Endothelial cell of umbilical vein (primary cell): ENCODE measurements around the gene ABCC10. TPM values are rescaled to one million over a fixed set of nuclear protein-coding genes. Genes with fewer than 3 reads are reported as not detected.
"Not testable (repeated sequence)": the region's sequence is repeated elsewhere in the genome, so short reads cannot be mapped to it uniquely, and the experiment has no call there.

Source experiments
- BruUV-seq: library from RNA; stranded (reverse); fragments of 400-500 nt; replicated peaks from 2 replicates; lab custom pipeline; 2021; lab: Mats Ljungman, UMichigan
- CTCF ChIA-PET: fragments of 300-600, 350-600 bp; sonication (Branson Sonifier 250); formaldehyde crosslinking; loops from one replicate; lab custom pipeline; 2021; ENCODE audit warnings: antibody characterized with exemption, inconsistent platforms; lab: Charles Lee
- POLR2A ChIA-PET: fragments of 300-600, 350-600 bp; sonication (Branson Sonifier 250); formaldehyde crosslinking; loops from one replicate; lab custom pipeline; 2021; ENCODE audit warnings: antibody characterized with exemption, inconsistent platforms; lab: Charles Lee
- DNase-seq: peaks from one replicate; pipeline ENCODE4 v3.0.0-alpha.2; 2011; ENCODE audit warnings: low read depth, low spot score
- FAIRE-seq: peaks from 2 replicates; lab custom pipeline; 2011; peaks lifted over from hg19 to GRCh38; lab: Jason Lieb, UNC
- H2AFZ ChIP-seq: 2 replicates; pipeline ENCODE4 v1.6.0; 2012; ENCODE audit warnings: low read depth, low read length, control low read depth, inconsistent platforms
- H3K27ac ChIP-seq: 2 replicates; pipeline ENCODE4 v1.5.1; 2011; ENCODE audit warnings: low read depth, mild to moderate bottlenecking, control low read depth, low read length, moderate library complexity; ENCODE audit not compliant: insufficient read depth
- H3K27me3 ChIP-seq, 2 experiments: 2 replicates each; pipeline versions ENCODE4 v1.6.0 to v1.6.1; 2011; ENCODE audit warnings: low read length in 2 of 2, mixed read lengths in 1 of 2; ENCODE audit not compliant: control insufficient read depth in 2 of 2, insufficient read depth in 2 of 2
- H3K36me3 ChIP-seq, 2 experiments: 2 replicates in 1 of 2; 3 replicates in 1 of 2; pipeline ENCODE4 v1.5.1; 2011; ENCODE audit warnings: low read length in 2 of 2, mild to moderate bottlenecking in 1 of 2, moderate library complexity in 1 of 2; ENCODE audit not compliant: control insufficient read depth in 2 of 2, insufficient read depth in 2 of 2; ENCODE audit errors: extremely low read depth in 1 of 2
- H3K4me1 ChIP-seq: 3 replicates; pipeline ENCODE4 v1.5.1; 2011; ENCODE audit warnings: mild to moderate bottlenecking, low read length; ENCODE audit not compliant: control insufficient read depth, insufficient read depth; ENCODE audit errors: extremely low read depth
- H3K4me2 ChIP-seq: 2 replicates; pipeline ENCODE4 v1.6.1; 2011; ENCODE audit warnings: low read length, control low read depth, mixed read lengths; ENCODE audit not compliant: insufficient read depth
- H3K4me3 ChIP-seq, 3 experiments: fragments of 200-600 bp in 1 of 3; sonication (generic), shearing (Covaris generic) in 1 of 3; replicated peaks in 1 of 3; 2 replicates each; pipeline ENCODE4 v1.5.1; 2011 to 2016; ENCODE audit warnings: control low read depth in 3 of 3, low read length in 3 of 3, mild to moderate bottlenecking in 2 of 3, inconsistent platforms in 1 of 3, low read depth in 1 of 3, moderate library complexity in 1 of 3; ENCODE audit not compliant: insufficient read depth in 1 of 3
- H3K79me2 ChIP-seq: 2 replicates; pipeline ENCODE4 v1.6.0; 2012; ENCODE audit warnings: low read length, inconsistent platforms; ENCODE audit not compliant: control insufficient read depth, insufficient read depth
- H3K9ac ChIP-seq: replicated peaks from 2 replicates; pipeline ENCODE3; 2011; ENCODE audit warnings: low read length, control low read depth; ENCODE audit not compliant: insufficient read depth; ENCODE audit errors: extremely low read depth
- H3K9me1 ChIP-seq: replicated peaks from 3 replicates; pipeline ENCODE4 v1.6.0; 2011; ENCODE audit warnings: mild to moderate bottlenecking, low read length; ENCODE audit not compliant: control insufficient read depth, insufficient read depth; ENCODE audit errors: extremely low read depth
- H3K9me3 ChIP-seq: replicated peaks from 2 replicates; pipeline ENCODE4 v1.5.1; 2012; ENCODE audit warnings: low read length, inconsistent platforms; ENCODE audit not compliant: control insufficient read depth, insufficient read depth
- H4K20me1 ChIP-seq: replicated peaks from 2 replicates; pipeline ENCODE3; 2011; ENCODE audit warnings: mild to moderate bottlenecking, low read length; ENCODE audit not compliant: control insufficient read depth, insufficient read depth; ENCODE audit errors: extremely low read depth
- CTCF ChIP-seq, 2 donors: IDR thresholded peaks; 1 replicate in 1 of 2; 2 replicates in 1 of 2; pipeline ENCODE4 v1.5.1; 2011; ENCODE audit warnings: low read length in 2 of 2, mild to moderate bottlenecking in 2 of 2, moderate library complexity in 2 of 2, control low read depth in 1 of 2, inconsistent platforms in 1 of 2, low read depth in 1 of 2; ENCODE audit not compliant: insufficient read depth in 1 of 2; ENCODE audit errors: extremely low read depth in 1 of 2
- EZH2 ChIP-seq: IDR thresholded peaks from 2 replicates; pipeline ENCODE4 v1.6.1; 2012; ENCODE audit warnings: borderline replicate concordance, low read depth, mild to moderate bottlenecking, moderate library complexity, low read length, inconsistent platforms; ENCODE audit not compliant: severe bottlenecking
- FOS ChIP-seq: IDR thresholded peaks from 2 replicates; pipeline ENCODE4 v1.6.1; 2011; ENCODE audit warnings: mild to moderate bottlenecking, low read length, moderate library complexity, borderline replicate concordance; ENCODE audit not compliant: insufficient read depth
- GATA2 ChIP-seq: IDR thresholded peaks from 2 replicates; pipeline ENCODE4 v1.7.0; 2011; ENCODE audit warnings: low read depth, mild to moderate bottlenecking, moderate library complexity, mixed read lengths, low read length; ENCODE audit not compliant: insufficient read length, insufficient read depth
- JUN ChIP-seq: IDR thresholded peaks from 2 replicates; pipeline ENCODE4 v1.6.1; 2011; ENCODE audit warnings: borderline replicate concordance, low read depth; ENCODE audit not compliant: insufficient read length, insufficient read depth
- MAX ChIP-seq: IDR thresholded peaks from 2 replicates; pipeline ENCODE4 v1.6.1; 2011; ENCODE audit not compliant: insufficient read depth, insufficient read length
- MYC ChIP-seq: IDR thresholded peaks from one replicate; pipeline ENCODE4 v1.6.1; 2011; ENCODE audit warnings: mild to moderate bottlenecking, low read depth, low read length
- POLR2A ChIP-seq: IDR thresholded peaks from 2 replicates; pipeline ENCODE4 v1.6.1; 2012; ENCODE audit warnings: low read depth, mild to moderate bottlenecking, control low read depth, low read length
- POLR2AphosphoS5 ChIP-seq: IDR thresholded peaks from 2 replicates; pipeline ENCODE4 v1.6.1; 2012; ENCODE audit warnings: low read depth, mild to moderate bottlenecking, control low read depth, low read length, moderate library complexity; ENCODE audit not compliant: insufficient read depth
- dilution Hi-C: fragments of 300-500 bp; cut with MboI; formaldehyde crosslinking; loops from one replicate; pipeline ENCODE4 v1.15.0; 2019; ENCODE audit warnings: low sequenced_read_pairs; ENCODE audit not compliant: extremely low pct_ligation_motif_present
- intact Hi-C: fragments of 100-400 bp; cut with micrococcal nuclease; formaldehyde crosslinking; loops from one replicate; pipeline ENCODE4 v1.10.0; 2022
- polyA plus RNA-seq, 4 experiments: library from polyadenylated mRNA; depleted of rRNA in 3 of 4; stranded (reverse) in 3 of 4; unstranded in 1 of 4; fragments of >200 nt; gene quantifications; 2 replicates each; pipeline versions ENCODE4 v1.2.1 to v1.2.3, GENCODE V29; 2011 to 2012; ENCODE audit warnings: missing spikeins in 1 of 4
- total RNA-seq: library from RNA; stranded (reverse); gene quantifications from 2 replicates; pipeline ENCODE4 v1.2.3, GENCODE V29; 2021

The ABCC10 gene
- total and polyA plus RNA-seq, 2 donors (not counting 3 experiments of a cell fraction or from before 2014, with no cell fraction given), result 29.2 to 37.9 TPM

GRCh38 chr6:43413002-43413401 is 14.3 kb upstream of the ABCC10 start:
- no peak overlapping the region for H3K4me3 ChIP-seq
- intact Hi-C loops (no loop called here), dilution Hi-C loops (no loop called here)
- no peaks in the 10 kb centered on the region for H3K9me1 ChIP-seq
- DNase-seq (no peak), FAIRE-seq (no peak)
- CTCF ChIA-PET, result no interaction called here
- no peaks in the 10 kb centered on the region for H3K79me2 ChIP-seq
- TF ChIP-seq EZH2 (no peak), FOS (no peak), JUN (no peak), CTCF (IDR thresholded peaks at IDR 0.05; ENCODE audit: extremely low read depth in 1 of 2, insufficient read depth in 1 of 2, low read depth in 1 of 2, low read length in 2 of 2) (no peak), GATA2 (no peak), POLR2A (no peak), MAX (no peak), POLR2AphosphoS5 (no peak), MYC (no peak)
- no peaks in the 10 kb centered on the region for H4K20me1 ChIP-seq
- no peak overlapping the region for H2AFZ ChIP-seq
- no peak overlapping the region for H3K4me2 ChIP-seq
- no TSS peak for BruUV-seq
- H3K9ac ChIP-seq, result no peak overlapping the region
- H3K36me3 ChIP-seq, result no peaks in the 10 kb centered on the region
- H3K9me3 ChIP-seq, result no peaks in the 10 kb centered on the region
- POLR2A ChIA-PET, result no interaction called here
- H3K27ac ChIP-seq, result no peak overlapping the region
- peaks cover 4 to 11% of the 10 kb centered on the region in 2 experiments for H3K27me3 ChIP-seq
- no peaks in the 10 kb centered on the region for H3K4me1 ChIP-seq

GRCh38 chr6:43415275-43415674 is 12.1 kb upstream of the ABCC10 start:
- BruUV-seq, H2AFZ ChIP-seq, dilution Hi-C loops, FAIRE-seq, DNase-seq, H3K9me1 ChIP-seq, H3K27ac ChIP-seq, H3K9ac ChIP-seq, H3K9me3 ChIP-seq, H4K20me1 ChIP-seq, CTCF ChIA-PET, intact Hi-C loops, H3K4me2 ChIP-seq, H3K4me1 ChIP-seq, H3K36me3 ChIP-seq, H3K4me3 ChIP-seq, H3K79me2 ChIP-seq: not testable (repeated sequence)
- POLR2A ChIA-PET, result interaction anchor here (0.6 kb wide), 1 partner anchor 49 kb away, joined by 3 read pairs; no protein-coding TSS in a partner anchor
- peaks cover 9 to 10% of the 10 kb centered on the region in 2 experiments for H3K27me3 ChIP-seq
